Measurements from ENCODE around the gene DNLZ. TPM values are rescaled to one million over a fixed set of nuclear protein-coding genes. Genes with fewer than 3 reads are reported as not detected.

Gene DNLZ
- total and polyA plus RNA-seq, 2 of the 4 experiments (the other 2 are of a cell fraction): 2.0 to 11.4 TPM

DNA sequence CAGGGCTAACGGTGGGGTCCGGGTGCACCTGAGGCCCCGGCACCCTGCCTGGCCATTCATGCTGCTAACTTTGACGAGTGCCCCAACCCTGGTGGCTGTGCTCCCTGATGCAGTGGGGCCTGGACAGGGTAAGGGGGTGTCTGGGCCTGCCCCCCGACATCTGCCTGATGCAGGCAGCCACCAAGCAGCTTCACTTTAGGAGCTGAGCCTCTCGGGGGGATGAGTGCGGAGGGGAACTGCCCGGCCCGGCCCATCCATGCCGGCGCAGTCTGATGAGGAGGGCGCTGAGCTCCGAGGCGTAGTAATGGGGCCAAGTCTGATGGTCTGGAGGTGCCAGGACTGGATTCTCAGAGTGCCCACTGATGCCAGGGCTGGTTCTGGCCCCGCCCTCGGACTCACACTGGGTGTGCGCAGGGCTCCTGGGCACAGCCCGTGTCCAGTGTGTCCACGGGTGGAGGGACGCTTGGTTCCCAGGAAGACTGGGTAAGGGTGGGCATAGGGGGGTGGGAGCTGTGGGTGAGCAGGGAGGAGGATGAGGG lies 16.5 kb downstream of the DNLZ start:
- Histone ChIP-seq H3K79me1 (ENCODE audit: low read depth in 1 of 2, low read length in 2 of 2) (peaks cover 13 to 50% of the 10 kb centered on the region in 2 experiments; a peak in 3 of 4 replicates), H3K27me3 (ENCODE audit: control insufficient read depth, insufficient read depth, low read length) (no peaks in the 10 kb centered on the region), H2AK5ac (ENCODE audit: low read depth, low read length) (no peak overlapping the region), H2BK120ac (ENCODE audit: low read depth, low read length) (no peak overlapping the region), H3K9me1 (ENCODE audit: insufficient read depth, low read length) (peaks cover 4% of the 10 kb centered on the region; the same call in 1 of the 2 replicates), H3K4ac (ENCODE audit: low read depth, low read length) (no peak overlapping the region), H3K18ac (ENCODE audit: low read depth, low read length) (no peak overlapping the region), H3K27ac (ENCODE audit: insufficient read depth, low read length) (no peak overlapping the region), H3K4me1 (ENCODE audit: control insufficient read depth, insufficient read depth, low read length) (peaks cover 6% of the 10 kb centered on the region; the same call in 1 of the 2 replicates), H4K91ac (ENCODE audit: insufficient read depth, low read depth, low read length) (no peak overlapping the region), H4K8ac (ENCODE audit: low read depth in 2 of 2, low read length in 2 of 2) (no peak overlapping the region; a peak in 1 of 4 replicates), H3K36me3 (ENCODE audit: control insufficient read depth, insufficient read depth, low read length) (peaks cover 69% of the 10 kb centered on the region), H2BK20ac (ENCODE audit: low read depth, low read length) (no peak overlapping the region), H3K4me3 (ENCODE audit: insufficient read depth, low read depth, low read length) (no peak overlapping the region), H2AK9ac (replicated peaks; ENCODE audit: low read depth, low read length, poor library complexity) (no peak overlapping the region), H2BK5ac (ENCODE audit: low read depth, low read length, poor library complexity, severe bottlenecking) (no peak overlapping the region), H3K23ac (ENCODE audit: low read depth, low read length) (no peak overlapping the region), H3K4me2 (ENCODE audit: low read depth, low read length) (no peak overlapping the region), H3K9me3 (ENCODE audit: control insufficient read depth, insufficient read depth, low read length) (no peaks in the 10 kb centered on the region), H4K5ac (ENCODE audit: low read depth, low read length) (no peak overlapping the region), H3K56ac (ENCODE audit: extremely low read depth, insufficient read depth, low read length) (no peak overlapping the region), H4K20me1 (ENCODE audit: insufficient read depth, low read length) (peaks cover 56% of the 10 kb centered on the region), H2AFZ (replicated peaks; ENCODE audit: low read length, poor library complexity) (no peak overlapping the region), H2BK15ac (ENCODE audit: low read depth, low read length) (no peak overlapping the region), H3K14ac (replicated peaks; ENCODE audit: low read depth, low read length) (no peak overlapping the region), H3K9ac (ENCODE audit: low read depth, low read length) (no peak overlapping the region)
- ATAC-seq (ENCODE audit: low read depth): no peak
- TF ChIP-seq MAFK (IDR thresholded peaks at IDR 0.05; ENCODE audit: low read depth, low read length) (no peak), FOS (IDR thresholded peaks at IDR 0.05; ENCODE audit: low read depth, low read length) (no peak), CEBPB (IDR thresholded peaks at IDR 0.05; ENCODE audit: low read depth, low read length) (no peak), RFX5 (IDR thresholded peaks at IDR 0.05; ENCODE audit: low read depth, low read length) (no peak), MXI1 (IDR thresholded peaks at IDR 0.05; ENCODE audit: borderline replicate concordance, low read depth, low read length) (no peak), POLR2A (IDR thresholded peaks at IDR 0.05; ENCODE audit: low read depth, low read length) (no peak), CHD1 (IDR thresholded peaks at IDR 0.05; ENCODE audit: low read depth, low read length) (no peak), BHLHE40 (IDR thresholded peaks at IDR 0.05; ENCODE audit: low read depth, low read length) (no peak), RCOR1 (IDR thresholded peaks at IDR 0.05; ENCODE audit: insufficient replicate concordance, low read length) (no peak), RAD21 (IDR thresholded peaks at IDR 0.05; ENCODE audit: low read length) (no peak), MAZ (IDR thresholded peaks at IDR 0.05; ENCODE audit: borderline replicate concordance, low read depth, low read length) (no peak)
- TF ChIP-seq, protein P1, sequence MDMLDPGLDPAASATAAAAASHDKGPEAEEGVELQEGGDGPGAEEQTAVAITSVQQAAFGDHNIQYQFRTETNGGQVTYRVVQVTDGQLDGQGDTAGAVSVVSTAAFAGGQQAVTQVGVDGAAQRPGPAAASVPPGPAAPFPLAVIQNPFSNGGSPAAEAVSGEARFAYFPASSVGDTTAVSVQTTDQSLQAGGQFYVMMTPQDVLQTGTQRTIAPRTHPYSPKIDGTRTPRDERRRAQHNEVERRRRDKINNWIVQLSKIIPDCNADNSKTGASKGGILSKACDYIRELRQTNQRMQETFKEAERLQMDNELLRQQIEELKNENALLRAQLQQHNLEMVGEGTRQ (IDR thresholded peaks at IDR 0.05; ENCODE audit: low read depth, low read length): no peak
- TF ChIP-seq, protein P2, sequence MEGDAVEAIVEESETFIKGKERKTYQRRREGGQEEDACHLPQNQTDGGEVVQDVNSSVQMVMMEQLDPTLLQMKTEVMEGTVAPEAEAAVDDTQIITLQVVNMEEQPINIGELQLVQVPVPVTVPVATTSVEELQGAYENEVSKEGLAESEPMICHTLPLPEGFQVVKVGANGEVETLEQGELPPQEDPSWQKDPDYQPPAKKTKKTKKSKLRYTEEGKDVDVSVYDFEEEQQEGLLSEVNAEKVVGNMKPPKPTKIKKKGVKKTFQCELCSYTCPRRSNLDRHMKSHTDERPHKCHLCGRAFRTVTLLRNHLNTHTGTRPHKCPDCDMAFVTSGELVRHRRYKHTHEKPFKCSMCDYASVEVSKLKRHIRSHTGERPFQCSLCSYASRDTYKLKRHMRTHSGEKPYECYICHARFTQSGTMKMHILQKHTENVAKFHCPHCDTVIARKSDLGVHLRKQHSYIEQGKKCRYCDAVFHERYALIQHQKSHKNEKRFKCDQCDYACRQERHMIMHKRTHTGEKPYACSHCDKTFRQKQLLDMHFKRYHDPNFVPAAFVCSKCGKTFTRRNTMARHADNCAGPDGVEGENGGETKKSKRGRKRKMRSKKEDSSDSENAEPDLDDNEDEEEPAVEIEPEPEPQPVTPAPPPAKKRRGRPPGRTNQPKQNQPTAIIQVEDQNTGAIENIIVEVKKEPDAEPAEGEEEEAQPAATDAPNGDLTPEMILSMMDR (conservative IDR thresholded peaks at IDR 0.05; ENCODE audit: low read depth, low read length): no peak
- TF ChIP-seq, protein P3, sequence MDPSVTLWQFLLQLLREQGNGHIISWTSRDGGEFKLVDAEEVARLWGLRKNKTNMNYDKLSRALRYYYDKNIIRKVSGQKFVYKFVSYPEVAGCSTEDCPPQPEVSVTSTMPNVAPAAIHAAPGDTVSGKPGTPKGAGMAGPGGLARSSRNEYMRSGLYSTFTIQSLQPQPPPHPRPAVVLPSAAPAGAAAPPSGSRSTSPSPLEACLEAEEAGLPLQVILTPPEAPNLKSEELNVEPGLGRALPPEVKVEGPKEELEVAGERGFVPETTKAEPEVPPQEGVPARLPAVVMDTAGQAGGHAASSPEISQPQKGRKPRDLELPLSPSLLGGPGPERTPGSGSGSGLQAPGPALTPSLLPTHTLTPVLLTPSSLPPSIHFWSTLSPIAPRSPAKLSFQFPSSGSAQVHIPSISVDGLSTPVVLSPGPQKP (IDR thresholded peaks at IDR 0.05; ENCODE audit: borderline replicate concordance, low read depth, low read length): no peak
- intact Hi-C loops (cut with micrococcal nuclease): no loop called here
- BruUV-seq (replicated peaks): no TSS peak
- ChIA-PET CTCF (no interaction called here), POLR2A (ENCODE audit: unreplicated experiment) (no interaction called here)
- dilution Hi-C loops (cut with HindIII; ENCODE audit: low sequenced_read_pairs, unreplicated experiment): no loop called here
- WGBS, 2 experiments (ENCODE audit: extremely low coverage in 2 of 2, insufficient read length in 1 of 2): 98% methylated on average over 7 of the region's 20 CpGs; no CpG with 5 or more reads in 1 of the 2 experiments
- in situ Hi-C loops (cut with MboI; ENCODE audit: low sequenced_read_pairs): no loop called here
- DNase-seq: no peak
